Mucosa of rectum (tissue), 2 donors: ENCODE measurements around the gene CCDC73.

Source experiments
- H3K27ac ChIP-seq, 2 donors: one replicate each; pipeline ENCODE4 v1.7.0; 2013; ENCODE audit warnings: inconsistent platforms in 2 of 2, low read depth in 2 of 2, low read length in 2 of 2
- H3K27me3 ChIP-seq, 2 donors: one replicate each; pipeline ENCODE4 v1.7.0; 2013; ENCODE audit warnings: low read length in 2 of 2; ENCODE audit not compliant: control insufficient read depth in 2 of 2, insufficient read depth in 2 of 2
- H3K36me3 ChIP-seq, 2 donors: one replicate each; pipeline ENCODE4 v1.7.0; 2013; ENCODE audit warnings: low read length in 2 of 2; ENCODE audit not compliant: control insufficient read depth in 2 of 2, insufficient read depth in 2 of 2
- H3K4me1 ChIP-seq, 2 donors: one replicate each; pipeline ENCODE4 v1.7.0; 2013; ENCODE audit warnings: low read length in 2 of 2, mild to moderate bottlenecking in 1 of 2; ENCODE audit not compliant: control insufficient read depth in 2 of 2, insufficient read depth in 2 of 2
- H3K4me3 ChIP-seq, 2 donors: one replicate each; pipeline ENCODE4 v1.7.0; 2013; ENCODE audit warnings: low read length in 2 of 2
- H3K9ac ChIP-seq, 2 donors: one replicate each; pipeline ENCODE4 v1.7.0; 2013; ENCODE audit warnings: low read length in 2 of 2, low read depth in 1 of 2, mild to moderate bottlenecking in 1 of 2
- H3K9me3 ChIP-seq, 2 donors: one replicate each; pipeline ENCODE4 v1.7.0; 2013; ENCODE audit warnings: low read length in 2 of 2; ENCODE audit not compliant: control insufficient read depth in 2 of 2
- donor health status: healthy.
- donor health status: Normal muscosa, but diverticular disease.

CCDC73 gene

DNA sequence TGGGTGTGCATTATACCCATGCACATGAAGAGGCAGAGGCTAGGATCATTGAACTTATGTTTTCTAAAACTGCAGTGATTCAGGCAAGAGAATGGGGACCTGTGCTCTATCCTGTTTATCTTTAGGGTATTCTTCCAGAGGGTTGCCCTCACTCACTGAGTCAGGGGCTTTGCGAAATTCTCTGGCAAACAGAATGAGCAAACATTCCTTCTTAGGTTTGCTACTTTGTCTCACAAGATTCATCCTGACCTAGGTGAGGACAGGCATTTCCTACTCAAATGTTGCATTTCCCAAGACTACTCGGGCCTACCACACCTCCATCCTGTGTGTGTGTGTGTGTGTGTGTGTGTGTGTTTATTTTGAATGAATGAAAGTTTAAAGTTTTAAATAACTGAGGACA, 213.5 kb downstream of the CCDC73 start:
- Histone ChIP-seq H3K36me3 (no peaks in the 10 kb centered on the region), H3K9me3 (no peaks in the 10 kb centered on the region), H3K9ac (no peak overlapping the region), H3K27me3 (no peaks in the 10 kb centered on the region), H3K27ac (no peak overlapping the region), H3K4me3 (no peak overlapping the region), H3K4me1 (peaks cover 9 to 10% of the 10 kb centered on the region in 2 donors)

DNA sequence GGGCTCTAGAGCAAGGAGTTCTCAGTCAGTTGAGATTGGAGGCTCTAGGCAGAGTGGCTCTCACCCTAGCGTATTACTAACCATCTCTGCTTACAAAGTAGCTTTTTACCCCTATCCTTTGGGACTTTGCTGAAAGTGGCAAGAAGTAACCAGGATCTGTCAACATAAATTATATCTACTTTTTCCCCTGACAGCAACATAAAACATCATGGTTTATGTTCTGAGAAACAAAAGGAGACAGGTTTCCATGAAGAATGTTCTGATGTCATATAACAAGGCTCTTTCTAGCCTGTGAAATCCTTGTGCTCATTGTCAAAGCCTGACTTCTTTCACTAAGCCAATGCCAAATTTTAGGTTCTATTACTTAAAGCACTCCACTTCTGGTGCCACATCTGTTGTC, 218.0 kb downstream of the CCDC73 start:
- Histone ChIP-seq H3K27me3 (no peaks in the 10 kb centered on the region), H3K9me3 (no peaks in the 10 kb centered on the region), H3K4me1 (no peaks in the 10 kb centered on the region), H3K36me3 (no peaks in the 10 kb centered on the region), H3K27ac (no peak overlapping the region), H3K9ac (no peak overlapping the region), H3K4me3 (no peak overlapping the region)

DNA sequence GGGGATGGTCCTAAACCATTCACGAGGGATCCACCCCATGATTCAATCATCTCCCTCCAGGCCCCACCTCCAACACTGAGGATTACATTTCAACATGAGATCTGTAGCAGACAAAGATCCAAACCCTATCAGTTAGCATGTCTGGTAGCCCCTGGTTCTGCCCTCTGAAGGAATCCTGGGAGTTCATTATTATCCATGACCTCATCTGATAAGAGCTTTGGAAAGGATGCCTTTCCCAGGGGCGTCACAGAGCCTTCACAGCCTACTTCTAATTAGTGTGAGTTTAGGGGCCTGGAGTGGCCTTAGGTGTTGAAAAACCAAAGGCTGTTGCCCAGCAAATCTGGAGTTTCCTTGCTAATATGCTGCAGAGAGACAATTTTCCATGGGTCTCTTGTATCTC, 219.4 kb downstream of the CCDC73 start:
- no peak overlapping the region for H3K4me3 ChIP-seq
- H3K27ac ChIP-seq, result no peak overlapping the region
- H3K36me3 ChIP-seq, result no peaks in the 10 kb centered on the region
- no peaks in the 10 kb centered on the region for H3K4me1 ChIP-seq
- no peaks in the 10 kb centered on the region for H3K9me3 ChIP-seq
- H3K27me3 ChIP-seq, result peaks cover 0 to 3% of the 10 kb centered on the region in 2 donors
- no peak overlapping the region for H3K9ac ChIP-seq

DNA sequence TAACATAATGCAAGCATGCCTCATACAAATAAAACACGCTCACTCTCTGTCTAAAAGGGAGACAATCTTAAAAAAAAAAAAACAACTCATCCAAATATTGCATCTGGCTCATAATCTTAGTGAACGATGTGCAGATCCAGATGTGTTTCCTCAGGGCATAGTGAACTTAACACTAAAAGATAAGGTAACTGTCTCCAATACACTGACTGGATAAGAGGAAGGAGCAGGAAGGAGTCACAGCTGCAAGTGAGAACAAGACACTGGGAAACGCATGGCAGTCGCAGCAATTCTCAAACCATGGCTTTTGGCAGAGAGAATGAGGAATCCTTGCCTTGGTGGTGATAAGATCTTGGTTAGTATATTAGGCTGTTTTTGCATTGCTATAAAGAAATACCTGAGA, 220.0 kb downstream of the CCDC73 start:
- H3K9ac ChIP-seq, result no peak overlapping the region
- no peak overlapping the region for H3K4me3 ChIP-seq
- peaks cover 0 to 3% of the 10 kb centered on the region in 2 donors for H3K27me3 ChIP-seq
- H3K9me3 ChIP-seq, result no peaks in the 10 kb centered on the region
- no peak overlapping the region for H3K27ac ChIP-seq
- no peaks in the 10 kb centered on the region for H3K36me3 ChIP-seq
- no peaks in the 10 kb centered on the region for H3K4me1 ChIP-seq

DNA sequence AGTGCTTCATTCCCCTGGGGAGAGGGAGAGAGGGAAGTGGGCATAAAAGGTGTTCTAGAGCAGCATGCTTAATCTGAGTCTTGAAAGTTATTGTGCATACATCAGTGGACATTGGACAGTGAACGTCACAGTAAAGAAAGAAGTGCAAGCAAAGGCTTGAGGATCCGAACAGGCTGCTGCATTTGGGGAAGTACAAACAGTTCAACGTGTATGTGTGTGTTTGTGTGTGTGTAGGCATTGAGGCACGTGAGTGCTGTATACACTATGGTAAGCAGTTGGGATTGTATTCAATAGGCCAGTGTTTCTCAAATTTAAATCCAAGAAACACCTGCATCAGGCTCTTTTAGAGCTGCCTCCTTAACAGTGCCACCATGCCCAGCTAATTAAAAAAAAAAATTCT, 221.2 kb downstream of the CCDC73 start:
- Histone ChIP-seq H3K27ac (no peak overlapping the region), H3K9ac (no peak overlapping the region), H3K27me3 (peaks cover 0 to 3% of the 10 kb centered on the region in 2 donors), H3K4me3 (no peak overlapping the region), H3K36me3 (no peaks in the 10 kb centered on the region), H3K4me1 (no peaks in the 10 kb centered on the region), H3K9me3 (no peaks in the 10 kb centered on the region)

DNA sequence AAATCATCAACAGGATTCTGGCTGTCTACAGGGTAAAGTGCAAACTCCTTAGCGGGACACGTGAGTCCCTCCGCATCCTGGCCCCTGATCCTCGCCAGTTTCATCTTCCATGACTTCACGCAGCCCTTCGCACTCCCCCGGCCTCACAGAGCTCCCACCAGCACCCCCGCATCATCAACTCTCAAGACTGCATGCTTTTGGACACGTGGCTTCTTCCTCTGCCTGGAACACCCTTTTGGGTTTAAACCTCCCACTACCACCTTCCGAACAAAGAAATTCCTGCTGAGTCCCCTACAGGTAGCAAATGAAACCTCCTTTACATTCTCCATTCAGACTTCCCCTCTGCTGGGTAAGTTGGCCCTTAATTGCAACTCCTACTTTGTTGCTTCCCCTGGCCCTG, 223.4 kb downstream of the CCDC73 start:
- Histone ChIP-seq H3K27ac (no peak overlapping the region), H3K27me3 (peaks cover 0 to 3% of the 10 kb centered on the region in 2 donors), H3K9me3 (no peaks in the 10 kb centered on the region)

DNA sequence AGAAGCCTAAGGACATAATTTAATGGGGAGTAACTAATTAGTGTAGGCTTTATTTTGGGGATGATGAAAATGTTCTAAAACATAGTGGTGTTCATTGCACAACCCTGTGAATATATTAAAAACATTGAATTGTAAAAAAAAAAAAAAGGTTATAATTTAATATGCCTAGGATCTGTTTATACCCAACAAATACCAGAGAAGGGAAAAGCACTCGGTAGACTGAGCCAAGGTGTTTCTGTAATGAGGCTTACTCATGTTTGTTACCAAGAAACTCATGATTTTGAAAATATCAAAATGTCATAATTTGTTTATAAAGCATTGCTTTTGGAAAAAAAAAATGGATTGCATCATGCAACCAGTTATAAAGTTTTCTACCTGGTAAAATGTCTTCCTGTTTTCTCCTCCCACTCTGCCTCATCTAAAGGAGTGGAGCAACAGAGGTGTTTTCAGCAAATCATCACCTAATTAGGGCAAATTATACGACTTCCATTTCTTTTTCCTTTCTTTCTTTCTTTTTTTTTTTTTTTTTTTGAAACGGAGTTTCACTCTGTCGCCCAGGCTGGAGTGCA, 225.1 kb downstream of the CCDC73 start:
- H3K9me3 ChIP-seq, result no peaks in the 10 kb centered on the region
- H3K36me3 ChIP-seq, result no peaks in the 10 kb centered on the region
- peaks cover 0 to 3% of the 10 kb centered on the region in 2 donors for H3K27me3 ChIP-seq
- H3K9ac ChIP-seq, result no peak overlapping the region
- H3K27ac ChIP-seq, result no peak overlapping the region
- no peak overlapping the region for H3K4me3 ChIP-seq
- no peaks in the 10 kb centered on the region for H3K4me1 ChIP-seq

More for the DNA sequence above, 223.4 kb downstream of the CCDC73 start:
- H3K4me3 ChIP-seq, result no peak overlapping the region
- no peaks in the 10 kb centered on the region for H3K36me3 ChIP-seq
- no peaks in the 10 kb centered on the region for H3K4me1 ChIP-seq
- no peak overlapping the region for H3K9ac ChIP-seq

DNA sequence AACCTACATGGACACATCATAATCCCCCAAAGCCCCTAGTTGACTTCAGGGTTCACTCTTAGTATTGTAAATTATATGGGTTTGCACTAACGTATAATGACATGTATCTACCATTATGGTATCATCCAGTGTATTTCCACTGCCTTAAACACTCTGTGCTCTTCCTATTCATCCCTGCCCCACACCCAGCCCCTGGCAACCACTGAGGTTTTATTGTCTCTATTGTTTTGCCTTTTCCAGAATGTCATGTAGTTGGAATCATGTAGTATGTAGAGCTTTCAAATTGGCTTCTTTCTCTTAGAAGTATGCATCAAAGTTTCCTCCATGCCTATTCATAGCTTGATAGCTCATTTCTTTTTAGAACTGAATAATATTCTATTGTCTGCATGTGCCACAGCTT, 227.3 kb downstream of the CCDC73 start:
- Histone ChIP-seq H3K27ac (no peak overlapping the region), H3K4me1 (no peaks in the 10 kb centered on the region), H3K36me3 (no peaks in the 10 kb centered on the region), H3K4me3 (no peak overlapping the region), H3K27me3 (peaks cover 0 to 3% of the 10 kb centered on the region in 2 donors), H3K9ac (no peak overlapping the region), H3K9me3 (no peaks in the 10 kb centered on the region)

DNA sequence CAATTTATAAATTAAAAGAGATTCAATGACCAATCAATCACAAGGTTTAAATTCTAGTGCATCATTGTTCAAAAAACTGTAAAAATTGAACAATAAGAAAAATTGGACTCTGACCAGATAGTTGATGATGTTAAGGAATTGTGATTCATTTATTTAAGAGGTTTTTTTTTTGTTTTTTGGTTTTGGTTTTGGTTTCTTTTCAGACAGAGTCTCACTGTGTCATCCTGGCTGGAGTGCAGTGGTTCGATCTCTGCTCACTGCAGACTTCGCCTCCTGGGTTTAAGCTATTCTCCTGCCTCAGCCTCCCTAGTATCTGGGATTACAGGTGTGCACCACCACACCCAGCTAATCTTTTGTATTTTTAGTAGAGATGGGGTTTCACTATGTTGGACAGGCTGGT, 227.9 kb downstream of the CCDC73 start:
- Histone ChIP-seq H3K9me3 (no peaks in the 10 kb centered on the region), H3K9ac (no peak overlapping the region), H3K27me3 (peaks cover 0 to 3% of the 10 kb centered on the region in 2 donors), H3K36me3 (no peaks in the 10 kb centered on the region), H3K4me3 (no peak overlapping the region), H3K4me1 (no peaks in the 10 kb centered on the region), H3K27ac (no peak overlapping the region)

DNA sequence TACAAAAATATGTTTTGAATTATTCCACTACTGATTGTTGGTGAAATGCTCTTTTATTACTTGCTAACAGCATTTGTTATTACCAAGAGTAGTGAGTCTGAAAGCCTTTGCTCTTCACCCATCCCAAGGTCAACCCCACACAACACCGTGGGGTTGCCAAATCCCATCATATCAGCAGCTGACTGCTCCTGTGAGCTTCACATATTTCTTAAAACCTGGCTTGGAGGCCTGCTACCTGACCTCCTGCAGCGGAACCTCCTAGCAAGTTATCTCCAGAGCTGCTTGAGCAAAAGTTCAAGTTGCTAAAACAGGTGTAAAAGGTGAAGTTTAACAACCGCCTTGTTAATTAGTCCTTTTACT, 230.9 kb downstream of the CCDC73 start:
- Histone ChIP-seq H3K9ac (no peak overlapping the region), H3K27ac (no peak overlapping the region), H3K9me3 (no peaks in the 10 kb centered on the region), H3K36me3 (no peaks in the 10 kb centered on the region), H3K4me3 (no peak overlapping the region), H3K4me1 (no peaks in the 10 kb centered on the region), H3K27me3 (no peaks in the 10 kb centered on the region)
